GM18508 (cell line): ENCODE data around the gene CALCOCO1.
"Not testable (repeated sequence)": the region's sequence is repeated elsewhere in the genome, so short reads cannot be mapped to it uniquely, and the experiment has no call there.

Experiments used
- ATAC-seq: cut with Tn5 transposase; IDR thresholded peaks from one replicate; pipeline ENCODE4 v1.9.1; 2021; ENCODE audit warnings: moderate number of reproducible peaks; ENCODE audit not compliant: insufficient read depth, unreplicated experiment

The CALCOCO1 gene

DNA sequence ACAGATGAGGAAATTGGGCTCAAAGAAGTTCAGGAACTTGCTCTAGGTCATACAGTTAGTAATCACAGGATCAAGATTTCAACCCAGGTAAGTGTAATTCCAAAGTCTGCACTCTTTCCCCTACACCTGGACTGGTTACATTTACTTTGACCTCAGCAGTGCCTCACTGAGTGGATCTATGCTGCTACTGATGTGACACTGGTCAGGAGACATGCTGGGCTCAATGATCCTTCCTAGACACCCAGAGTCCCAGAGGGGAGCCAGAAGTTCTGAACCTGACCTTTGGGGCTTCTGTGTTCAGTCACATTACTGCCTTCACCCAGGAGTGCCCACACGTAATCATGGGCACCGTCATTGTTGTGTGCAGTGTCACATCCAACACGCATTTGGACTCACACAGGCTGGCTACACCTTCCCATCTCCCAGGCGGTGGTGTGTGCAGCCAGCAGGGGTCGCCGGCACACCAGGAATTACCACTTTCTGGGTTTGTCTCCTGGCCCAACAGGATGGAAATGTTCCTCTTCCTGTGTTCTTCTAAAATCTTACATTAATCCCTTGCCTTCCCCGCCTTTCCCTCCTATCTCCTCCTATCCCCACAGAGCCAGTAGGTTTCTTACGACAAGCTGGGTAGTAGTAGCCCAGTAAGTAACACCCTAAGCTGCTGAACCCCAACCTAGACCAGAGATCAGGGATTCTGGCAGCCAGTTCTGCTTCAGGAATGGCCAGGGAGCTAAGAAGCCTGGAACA is 25.6 kb downstream of the CALCOCO1 start:
- ATAC-seq: no peak

DNA sequence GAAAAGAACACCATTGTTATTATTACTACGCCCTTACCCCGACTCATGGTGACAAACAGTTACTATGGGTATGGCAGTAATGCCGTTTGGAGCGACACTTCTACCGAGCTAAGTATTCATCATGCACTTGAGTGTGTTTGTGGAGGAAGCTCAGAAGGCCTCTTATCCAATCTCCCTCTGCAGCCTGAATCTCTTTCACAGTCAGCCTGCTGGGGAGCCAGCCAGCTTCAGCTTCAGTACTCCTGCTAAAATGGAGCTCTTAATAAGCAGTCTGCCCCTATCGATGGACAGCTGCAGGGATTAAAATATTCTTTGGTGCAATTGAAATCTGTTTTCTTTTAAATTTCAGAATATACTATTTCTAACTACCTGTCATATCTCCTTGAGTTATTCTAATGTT is 26.7 kb downstream of the CALCOCO1 start:
- no peak for ATAC-seq

DNA sequence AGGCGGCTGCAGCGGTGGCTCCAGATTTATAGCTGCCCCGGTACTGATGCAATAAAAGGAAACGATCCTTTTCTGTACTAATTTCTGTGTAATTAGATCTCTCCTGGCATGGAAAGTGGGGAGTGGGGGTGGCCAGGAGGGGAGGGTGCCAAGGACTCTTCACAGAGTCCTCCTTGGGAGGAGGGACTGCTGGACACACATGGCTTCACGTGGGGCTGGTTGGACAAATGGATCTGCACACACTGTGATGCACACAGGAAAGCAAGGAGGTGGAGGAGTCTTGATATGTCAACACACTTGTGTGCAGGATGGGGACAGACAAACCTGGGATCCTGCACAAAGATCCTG is 27.6 kb downstream of the CALCOCO1 start:
- ATAC-seq: no peak

DNA sequence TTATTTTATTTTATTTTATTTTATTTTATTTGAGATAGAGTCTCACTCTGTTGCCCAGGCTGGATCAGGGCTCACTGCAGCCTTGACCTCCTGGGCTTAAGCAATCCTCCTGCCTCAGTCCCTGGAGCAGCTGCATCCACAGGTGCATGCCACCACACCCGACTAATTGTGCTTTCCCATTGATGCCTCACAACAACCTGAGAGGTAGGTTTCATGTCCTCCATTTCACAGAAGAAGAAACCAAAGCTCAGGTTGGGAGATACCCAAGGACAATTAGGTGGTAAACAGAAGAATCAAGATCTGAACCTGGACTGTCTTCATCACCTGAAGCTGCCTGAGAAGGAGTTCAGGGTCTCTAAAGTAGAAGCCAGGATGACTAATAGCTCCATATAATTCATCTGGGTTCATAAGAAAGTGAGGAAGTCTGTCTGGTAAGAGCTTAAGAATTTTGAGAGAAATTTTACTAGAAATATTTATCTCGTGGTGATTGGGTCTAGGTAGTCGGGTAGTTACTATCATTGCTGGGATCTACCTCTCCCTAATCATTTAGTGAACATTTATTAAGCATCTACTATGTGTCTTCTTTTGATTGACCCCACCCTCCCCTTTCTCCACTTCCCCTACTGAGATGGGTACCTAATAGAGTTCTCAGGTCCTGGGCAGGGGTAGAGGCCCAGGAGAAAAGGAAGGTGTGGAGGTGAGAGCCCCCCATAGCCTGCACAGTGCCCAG is 28.1 kb downstream of the CALCOCO1 start:
- no peak for ATAC-seq

DNA sequence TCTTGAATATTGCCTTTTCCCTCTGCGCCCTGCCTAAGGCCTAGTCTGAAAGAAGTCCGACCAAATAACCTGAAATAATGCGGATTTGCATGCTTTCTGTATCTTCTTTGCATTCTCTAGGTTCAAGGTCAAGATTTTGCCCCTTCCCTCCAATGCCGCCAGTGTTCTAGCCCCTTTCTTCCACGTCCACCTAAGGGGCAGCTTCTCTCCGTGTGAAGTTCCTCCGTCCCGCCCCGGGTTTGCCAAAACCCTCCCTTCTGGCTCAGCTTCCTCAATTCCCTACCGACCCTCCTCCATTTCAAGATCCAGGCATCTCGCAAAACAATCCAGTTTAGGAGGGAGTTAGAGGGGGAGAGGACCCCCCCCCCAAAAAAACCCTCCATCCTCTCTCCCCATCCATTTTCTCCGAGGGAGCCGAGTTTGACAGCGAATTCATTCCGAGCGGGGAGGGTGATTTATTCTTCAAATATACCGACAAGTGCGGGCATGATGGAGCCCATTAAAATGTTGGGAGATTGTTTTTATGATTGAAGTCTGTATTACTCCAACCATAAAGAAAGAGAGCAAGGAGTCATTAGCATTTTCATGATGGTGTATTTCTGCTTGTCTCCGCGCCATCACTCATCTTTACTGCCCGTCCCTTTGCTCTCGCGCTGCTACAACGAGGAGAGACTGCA is 30.5 kb downstream of the CALCOCO1 start:
- no peak for ATAC-seq

DNA sequence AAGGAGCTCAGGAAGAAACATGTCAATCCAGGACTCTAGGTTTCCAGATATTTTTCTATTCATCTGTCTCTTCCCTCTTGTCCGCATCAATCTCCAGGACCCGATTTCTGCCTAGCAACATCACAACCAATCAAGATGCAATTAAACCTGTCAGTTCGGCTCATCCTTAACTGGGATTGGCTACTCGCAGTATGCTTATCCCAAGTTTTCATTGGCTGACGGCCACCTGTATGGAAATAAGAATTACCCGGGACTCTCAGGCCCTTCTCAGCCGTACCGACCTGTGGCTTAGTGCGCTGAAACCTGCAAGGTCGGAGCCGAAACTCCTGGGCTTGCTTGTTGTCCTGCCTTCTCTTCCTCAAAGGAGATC is 31.0 kb downstream of the CALCOCO1 start:
- no peak for ATAC-seq

DNA sequence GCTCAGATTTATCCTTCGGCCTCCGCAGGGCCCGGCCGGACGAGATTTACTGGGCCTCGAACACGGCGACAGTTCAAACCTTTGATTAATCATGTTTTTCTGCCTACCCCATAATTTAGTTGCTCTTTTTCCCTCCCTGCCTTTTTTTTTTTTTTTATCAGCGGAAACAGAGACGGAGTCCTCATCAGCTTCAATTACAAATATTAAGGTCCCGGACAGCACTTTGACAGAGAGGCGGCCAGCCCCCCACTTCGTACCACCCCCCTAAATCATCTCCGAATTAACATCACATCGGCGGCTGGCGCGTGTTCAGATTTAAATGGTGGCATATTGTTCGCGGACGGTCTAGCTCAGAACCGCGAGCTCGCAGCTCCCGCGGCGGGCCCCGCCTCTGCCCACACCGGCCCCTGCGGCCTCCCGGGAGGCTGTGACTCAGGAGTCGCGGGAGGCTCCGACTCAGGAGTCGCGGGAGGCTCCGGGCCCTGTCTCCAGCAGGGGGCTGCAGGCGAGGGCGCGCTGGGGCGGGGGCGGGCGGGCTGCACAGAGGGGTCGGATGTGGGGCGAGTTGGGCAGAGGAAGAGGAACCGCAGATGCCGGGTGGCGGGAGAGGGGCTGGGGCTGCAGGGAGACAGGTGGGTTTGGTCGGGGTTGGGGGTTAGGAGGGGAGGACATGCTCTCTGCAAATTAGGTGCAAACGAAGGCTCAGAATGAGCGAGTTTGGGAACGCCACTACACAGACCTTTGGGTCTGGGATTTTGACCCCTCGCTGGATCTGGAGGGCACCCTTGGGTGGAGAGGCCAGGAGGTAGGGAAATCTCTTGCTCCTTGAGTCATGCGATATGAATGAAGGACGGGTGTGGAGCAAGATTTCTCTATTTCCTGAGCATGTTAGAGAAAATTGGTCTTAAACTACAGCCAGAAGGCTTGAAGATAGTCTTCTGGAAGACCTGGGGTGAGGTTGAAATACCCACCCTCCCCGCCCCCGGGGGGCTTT is 31.8 kb downstream of the CALCOCO1 start:
- ATAC-seq: no peak

DNA sequence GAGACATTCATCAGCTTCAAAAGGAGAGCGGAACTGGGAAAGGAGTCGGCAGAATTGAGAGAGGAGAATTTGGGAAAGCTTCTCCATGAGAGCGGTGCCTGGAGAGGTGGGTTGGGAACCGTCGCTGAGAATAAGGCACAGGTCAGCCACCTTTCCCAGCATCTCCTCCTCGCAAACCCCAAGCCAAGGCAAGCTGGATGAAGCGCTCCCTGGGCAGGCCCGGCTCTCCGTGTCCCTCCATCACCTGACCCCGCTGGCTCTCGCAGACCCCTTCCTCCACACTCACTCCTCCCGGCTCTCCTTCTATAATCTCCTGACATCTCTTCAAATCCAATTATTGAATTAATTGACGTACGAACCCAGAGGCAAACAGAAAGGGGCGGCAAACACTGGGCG is 32.5 kb downstream of the CALCOCO1 start:
- no peak for ATAC-seq

DNA sequence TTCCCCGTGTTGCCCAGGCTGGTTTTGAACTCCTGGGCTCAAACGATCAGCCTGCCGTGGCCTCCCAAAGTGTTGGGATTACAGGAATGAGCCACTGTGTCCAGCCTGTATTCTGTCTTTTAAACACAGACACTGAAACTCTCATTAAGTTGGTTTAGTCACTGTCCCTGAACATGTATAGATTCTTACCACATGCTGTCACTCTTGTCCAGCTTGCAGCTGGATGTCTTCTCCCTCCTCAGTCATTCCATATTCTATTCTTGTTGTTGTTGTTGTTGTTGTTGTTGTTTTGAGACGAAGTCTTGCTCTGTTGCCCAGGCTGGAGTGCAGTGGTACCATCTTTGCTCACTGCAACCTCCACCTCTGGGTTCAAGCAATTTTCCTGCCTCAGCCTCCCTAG is 39.1 kb downstream of the CALCOCO1 start:
- ATAC-seq: no peak

DNA sequence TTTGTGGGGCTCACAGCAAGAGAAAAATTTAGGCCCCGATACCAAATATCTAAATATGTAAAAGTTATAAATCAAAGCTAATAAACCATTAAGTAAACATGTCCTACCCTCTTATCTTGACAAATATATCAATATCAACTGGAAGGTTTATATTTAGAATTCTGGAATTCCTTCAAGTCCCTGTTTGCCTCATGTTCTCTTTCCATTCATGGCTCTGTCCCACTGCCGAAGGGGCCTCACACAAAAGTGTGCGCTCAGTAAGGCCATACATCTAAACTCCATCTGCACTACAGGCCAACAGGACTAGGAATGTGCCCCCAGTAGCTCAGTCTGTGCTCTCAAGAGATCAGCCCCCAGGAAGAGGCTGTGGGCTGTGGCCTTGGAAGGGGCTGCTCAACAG is 40.8 kb downstream of the CALCOCO1 start:
- ATAC-seq: no peak

DNA sequence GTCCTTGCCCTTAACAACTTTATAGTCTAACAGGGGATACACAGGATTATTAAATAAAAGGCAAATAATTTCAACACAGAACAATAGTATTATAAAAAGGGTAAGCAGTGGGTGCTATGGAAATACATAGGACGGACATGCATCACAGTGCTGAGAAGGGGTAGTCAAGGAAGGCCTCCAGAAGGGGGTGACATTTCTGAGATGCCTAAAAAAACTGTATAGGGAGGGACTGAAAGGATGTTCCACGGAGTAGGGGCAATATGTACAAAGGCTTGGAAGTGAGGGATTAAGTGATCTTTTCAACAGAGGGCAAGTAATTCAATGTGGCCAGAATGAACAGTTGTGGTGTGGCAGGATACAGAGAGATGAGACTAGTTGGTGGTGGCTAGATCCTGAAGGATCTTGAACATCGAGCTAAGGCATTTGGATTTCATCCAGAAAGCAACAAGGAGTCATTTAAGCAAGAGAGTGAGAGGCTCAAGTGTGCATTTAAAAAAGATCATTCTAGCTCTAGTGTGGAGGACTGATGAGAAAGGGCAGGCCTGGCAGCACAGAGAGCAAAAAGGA is 42.5 kb downstream of the CALCOCO1 start:
- no peak for ATAC-seq

DNA sequence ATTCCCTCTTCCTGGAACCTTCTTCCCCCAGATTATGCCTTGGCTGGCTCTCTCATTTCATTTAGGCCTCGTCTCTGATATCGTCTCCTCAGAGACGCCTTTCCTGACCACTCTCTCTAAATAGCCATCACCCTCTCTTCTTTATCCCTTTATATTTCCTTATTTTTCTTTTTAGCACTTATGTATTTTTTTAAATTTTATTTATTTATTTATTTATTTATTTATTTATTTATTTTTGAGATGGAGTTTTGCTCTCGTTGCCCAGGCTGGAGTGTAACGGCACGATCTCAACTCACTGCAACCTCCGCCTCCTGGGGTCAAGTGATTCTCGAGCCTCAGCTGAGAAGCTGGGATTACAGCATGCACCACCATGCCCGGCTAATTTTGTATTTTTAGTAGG is 43.3 kb downstream of the CALCOCO1 start:
- no peak for ATAC-seq

DNA sequence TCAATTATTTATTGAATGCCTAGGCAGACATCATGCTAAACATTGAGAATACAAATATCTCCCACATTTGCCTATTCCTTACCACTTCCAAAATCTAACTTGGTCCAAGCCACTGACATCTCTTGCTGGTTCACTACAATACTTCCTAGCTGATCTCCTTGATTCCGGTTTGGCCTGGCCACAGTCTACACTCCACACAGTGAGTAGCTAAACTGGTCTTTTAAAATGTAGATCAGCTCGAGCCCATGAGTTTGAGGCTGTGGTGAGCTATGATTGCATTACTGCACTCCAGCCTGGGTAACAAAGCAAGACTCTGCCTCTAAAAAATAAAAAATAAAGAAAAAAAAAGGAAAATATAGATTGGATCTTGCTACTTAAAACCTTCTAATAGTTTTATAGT is 43.8 kb downstream of the CALCOCO1 start:
- ATAC-seq: no peak

DNA sequence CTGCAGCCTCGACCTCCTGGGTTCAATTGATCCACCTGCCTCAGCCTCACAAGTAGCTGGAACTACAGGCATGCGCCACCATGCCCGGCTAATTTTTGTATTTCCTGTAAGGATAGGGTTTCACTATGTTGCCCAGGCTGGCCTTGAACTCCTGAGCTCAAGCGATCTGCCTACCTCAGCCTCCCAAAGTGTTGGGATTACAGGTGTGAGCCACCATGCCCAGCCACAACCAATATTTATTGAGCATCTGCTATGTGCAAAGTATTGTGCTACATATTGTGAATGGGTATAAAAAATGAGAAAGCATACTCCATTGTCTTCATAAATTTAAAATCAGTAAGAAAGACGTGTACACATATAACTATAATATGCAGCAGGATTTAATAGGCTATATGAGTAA is 47.2 kb downstream of the CALCOCO1 start:
- not testable (repeated sequence) for ATAC-seq

DNA sequence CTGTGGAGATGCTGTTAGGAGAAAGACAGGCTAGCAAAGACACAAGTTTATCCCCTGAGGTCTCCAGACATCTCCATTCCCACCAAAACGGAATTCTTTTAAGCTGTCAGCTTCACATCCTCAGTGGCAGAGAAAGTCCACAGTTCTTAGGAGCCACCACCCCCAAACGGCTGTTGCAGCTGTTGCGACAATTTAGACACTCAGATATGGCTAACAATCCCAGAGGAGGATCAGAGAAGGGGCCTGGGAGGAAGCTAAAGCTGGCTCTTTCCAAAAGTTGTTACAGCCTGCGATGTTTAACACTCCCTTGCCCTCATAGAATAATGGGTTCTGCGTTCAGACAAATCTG is 49.5 kb downstream of the CALCOCO1 start:
- ATAC-seq: no peak

DNA sequence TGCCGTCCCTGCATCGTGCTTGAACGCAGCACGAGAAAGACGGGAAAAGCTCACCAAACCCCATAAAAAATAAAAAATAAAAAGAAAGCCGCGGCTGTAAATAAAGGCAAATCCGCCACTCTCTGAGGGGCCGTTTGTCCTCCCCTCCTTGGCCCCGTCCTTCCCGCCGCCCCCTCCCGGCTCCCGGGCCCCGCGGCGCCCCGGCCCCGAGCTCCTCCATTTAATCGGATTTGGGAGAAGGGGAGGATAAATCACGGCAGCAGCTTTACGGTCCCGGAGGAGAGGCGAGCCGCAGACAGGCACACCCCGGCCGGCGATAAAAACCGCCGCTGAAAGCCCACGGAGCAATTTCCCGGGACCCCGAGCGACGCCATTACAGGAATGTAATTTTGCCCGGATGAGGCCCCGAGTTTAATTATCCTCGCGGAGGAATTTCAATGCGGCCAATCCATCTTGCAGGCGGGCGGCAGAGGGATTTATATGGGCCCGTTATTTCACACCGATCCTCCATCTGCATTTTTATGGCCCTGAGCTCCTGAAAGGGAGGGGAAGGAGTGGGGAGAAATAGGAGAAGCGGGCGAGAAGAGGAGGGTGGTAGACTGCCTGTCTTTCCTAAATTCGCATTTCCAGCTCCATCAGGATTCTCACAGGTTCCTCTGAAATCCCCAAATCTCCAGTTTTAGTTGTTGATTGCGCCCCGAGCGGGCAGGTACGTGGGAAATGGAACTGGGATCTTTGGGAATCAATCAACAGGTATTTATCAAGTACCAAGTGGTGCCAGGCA is 50.0 kb downstream of the CALCOCO1 start:
- no peak for ATAC-seq

DNA sequence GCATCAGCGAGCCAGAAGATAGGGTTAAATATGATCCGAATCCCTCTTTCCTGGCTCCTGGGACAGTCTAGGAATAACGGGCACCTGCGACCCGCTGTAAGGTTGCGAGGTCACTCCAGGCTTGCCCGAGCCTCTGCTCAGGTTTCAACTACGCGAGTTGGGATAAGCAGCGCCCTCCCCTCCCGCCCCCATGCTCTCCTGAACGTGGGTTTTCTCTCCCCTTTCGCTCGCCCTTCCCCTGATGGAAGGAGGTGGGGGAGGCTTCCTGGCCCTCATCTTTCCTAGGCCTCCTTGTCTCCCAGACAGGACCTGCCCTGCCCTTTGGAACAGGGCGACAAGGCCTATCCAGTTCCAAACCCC is 50.6 kb downstream of the CALCOCO1 start:
- no peak for ATAC-seq

DNA sequence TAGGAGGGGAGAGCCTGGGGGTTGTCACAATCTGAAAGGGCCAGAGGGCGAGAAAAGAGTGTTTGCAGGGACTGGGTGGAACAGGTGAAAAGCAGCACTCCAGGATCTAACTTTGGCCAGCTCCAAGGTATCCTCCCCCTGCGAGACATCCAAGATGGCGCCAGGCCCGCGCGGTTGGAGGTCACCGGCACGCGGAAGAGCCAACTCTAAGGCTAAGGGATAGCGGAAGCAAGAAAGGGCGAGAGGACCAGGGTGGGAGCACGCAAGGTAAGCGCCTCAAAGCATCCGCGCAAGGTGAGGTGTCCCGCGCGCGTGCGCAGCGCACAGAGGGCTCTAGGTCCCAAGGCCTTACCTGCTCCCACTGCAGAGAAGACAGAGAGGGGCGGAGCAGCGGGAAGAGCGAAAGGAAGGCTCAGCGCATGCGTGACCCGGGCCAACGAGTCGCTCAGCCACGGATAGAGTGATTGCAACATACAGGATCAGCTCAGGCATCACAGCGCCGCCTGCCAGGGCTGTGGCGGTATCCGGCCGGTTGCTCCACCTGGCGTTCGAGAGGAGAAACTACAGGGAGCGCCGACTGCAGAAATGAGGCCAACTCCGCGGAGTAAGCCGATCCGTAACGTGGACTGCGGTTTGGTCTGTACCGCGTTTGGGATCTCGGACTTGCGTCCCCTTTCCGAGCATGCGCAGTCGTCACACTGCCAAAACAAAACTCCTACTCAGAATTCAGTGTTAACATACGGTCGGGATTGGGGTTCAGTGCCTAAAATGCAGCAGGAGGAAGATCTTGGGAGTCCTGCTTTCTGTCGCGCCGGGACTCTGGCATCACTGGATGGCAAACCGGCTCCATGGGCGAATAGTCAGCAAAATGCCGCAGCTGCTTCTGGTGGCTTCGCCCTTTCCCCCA is 51.3 kb downstream of the CALCOCO1 start, which contains the start of gene ATP5MC2:
ATP5MC2 (minus strand) TSS at position 383 of the 907 bp plus-strand sequence. CDS start 3,469 bp downstream, outside the sequence.
- ATAC-seq: peak; percentile 84
